Panc1 (cell line): ENCODE measurements around the gene ST6GALNAC1. TPM values are rescaled to one million over a fixed set of nuclear protein-coding genes. Genes with fewer than 3 reads are reported as not detected.

ENCODE experiments used
- ATAC-seq: fragments of 200-7000 bp; cut with Tn5 transposase; 2 replicates; pipeline ENCODE4 v1.9.1; 2020; ENCODE audit warnings: mild to moderate bottlenecking, moderate library complexity
- BruUV-seq: library from RNA; stranded (reverse); fragments of 400-500 nt; replicated peaks from 2 replicates; lab custom pipeline; 2021; lab: Mats Ljungman, UMichigan
- CTCF ChIA-PET: fragments of 300-600 bp; sonication (Branson Sonifier 250); formaldehyde crosslinking; loops from one replicate; lab custom pipeline; 2022; ENCODE audit warnings: antibody characterized with exemption; lab: Charles Lee
- POLR2A ChIA-PET: fragments of 300-600 bp; sonication (Branson Sonifier 250); formaldehyde crosslinking; loops from one replicate; lab custom pipeline; 2022; ENCODE audit warnings: antibody characterized with exemption; lab: Charles Lee
- DNase-seq: peaks from one replicate; pipeline ENCODE4 v3.0.0-alpha.2; 2010; ENCODE audit warnings: low read depth, low spot score
- H3K27ac ChIP-seq: 2 replicates; pipeline ENCODE4 v1.5.1; 2011; ENCODE audit warnings: mild to moderate bottlenecking, low read length, inconsistent platforms
- H3K27me3 ChIP-seq: fragments of 200-500 bp; sonication (Bioruptor generic); 2 replicates; pipeline ENCODE4 v1.6.0; 2014; ENCODE audit warnings: low read length, inconsistent platforms; ENCODE audit not compliant: control insufficient read depth, insufficient read depth
- H3K36me3 ChIP-seq: fragments of 200-500 bp; sonication (Bioruptor generic); 2 replicates; pipeline ENCODE4 v1.5.1; 2014; ENCODE audit warnings: inconsistent platforms, mild to moderate bottlenecking, low read length, moderate library complexity; ENCODE audit not compliant: control insufficient read depth, insufficient read depth
- H3K4me1 ChIP-seq: 2 replicates; pipeline ENCODE4 v1.5.1; 2011; ENCODE audit warnings: inconsistent platforms, mild to moderate bottlenecking, low read length, moderate library complexity; ENCODE audit not compliant: control insufficient read depth, insufficient read depth
- H3K4me3 ChIP-seq, 2 experiments: 2 replicates each; pipeline ENCODE4 v1.5.1; 2011 to 2012; ENCODE audit warnings: low read depth in 2 of 2, low read length in 2 of 2, mild to moderate bottlenecking in 2 of 2, inconsistent platforms in 1 of 2, moderate library complexity in 1 of 2
- H3K9me3 ChIP-seq: fragments of 200-500 bp; sonication (Bioruptor generic); 2 replicates; pipeline ENCODE4 v1.5.1; 2014; ENCODE audit warnings: low read depth, mild to moderate bottlenecking, inconsistent platforms, low read length, moderate library complexity; ENCODE audit not compliant: control insufficient read depth, insufficient read depth
- CTCF ChIP-seq: fragments of 450-650 bp; IDR thresholded peaks from 2 replicates; pipeline ENCODE4 v1.5.1; 2017; ENCODE audit warnings: mild to moderate bottlenecking
- POLR2AphosphoS5 ChIP-seq: IDR thresholded peaks from 2 replicates; pipeline ENCODE4 v1.6.1; 2012; ENCODE audit warnings: mild to moderate bottlenecking, low read depth, low read length, moderate library complexity
- SIN3A ChIP-seq: IDR thresholded peaks from 2 replicates; pipeline ENCODE4 v1.6.1; 2012; ENCODE audit warnings: low read depth, mild to moderate bottlenecking, low read length, moderate library complexity, borderline replicate concordance; ENCODE audit not compliant: insufficient read depth
- TCF7L2 ChIP-seq: IDR thresholded peaks from 2 replicates; pipeline ENCODE4 v1.6.1; 2011; ENCODE audit warnings: mild to moderate bottlenecking, low read depth, low read length, inconsistent platforms
- in situ Hi-C: cut with HindIII; loops from 2 replicates; pipeline ENCODE4 v1.10.0; 2016; ENCODE audit warnings: low sequenced_read_pairs, low pct_unique_long_range_greater_than_20kb
- intact Hi-C: fragments of 100-400 bp; cut with micrococcal nuclease; formaldehyde crosslinking; loops from one replicate; pipeline ENCODE4 v1.10.0; 2022; ENCODE audit not compliant: unreplicated experiment
- total RNA-seq: library from RNA; stranded (reverse); gene quantifications from one replicate; pipeline ENCODE4 v1.2.1, GENCODE V29; 2021; ENCODE audit not compliant: unreplicated experiment
- TF ChIP-seq, protein P1 (sequence below), 2 experiments: IDR thresholded peaks; 2 replicates each; pipeline ENCODE4 v1.6.1; 2011 to 2012; ENCODE audit warnings: low read depth in 2 of 2, control low read depth in 1 of 2, low read length in 1 of 2, mild to moderate bottlenecking in 1 of 2, moderate library complexity in 1 of 2; ENCODE audit not compliant: insufficient read depth in 1 of 2

The ST6GALNAC1 gene
- total RNA-seq, 1 experiment from 2014 or later: 0.15 TPM

- in situ Hi-C loops (no loop called here), intact Hi-C loops (no loop called here)
- POLR2A ChIA-PET: interaction anchor here (0.5 to 0.6 kb wide), 3 partner anchors 89 to 551 kb away, joined by 3 to 6 read pairs (median 4); no protein-coding TSS in a partner anchor
- peak overlapping the region; percentile 82 to 94 for H3K4me3 ChIP-seq
- peak overlapping the region; percentile 93 for H3K27ac ChIP-seq
- BruUV-seq: no TSS peak
- H3K27me3 ChIP-seq: no peaks in the 10 kb centered on the region
- no peak for DNase-seq
- peaks cover 16% of the 10 kb centered on the region for H3K4me1 ChIP-seq
- no peak for TF ChIP-seq TCF7L2
- TF ChIP-seq SIN3A: no peak
- TF ChIP-seq, protein P1, sequence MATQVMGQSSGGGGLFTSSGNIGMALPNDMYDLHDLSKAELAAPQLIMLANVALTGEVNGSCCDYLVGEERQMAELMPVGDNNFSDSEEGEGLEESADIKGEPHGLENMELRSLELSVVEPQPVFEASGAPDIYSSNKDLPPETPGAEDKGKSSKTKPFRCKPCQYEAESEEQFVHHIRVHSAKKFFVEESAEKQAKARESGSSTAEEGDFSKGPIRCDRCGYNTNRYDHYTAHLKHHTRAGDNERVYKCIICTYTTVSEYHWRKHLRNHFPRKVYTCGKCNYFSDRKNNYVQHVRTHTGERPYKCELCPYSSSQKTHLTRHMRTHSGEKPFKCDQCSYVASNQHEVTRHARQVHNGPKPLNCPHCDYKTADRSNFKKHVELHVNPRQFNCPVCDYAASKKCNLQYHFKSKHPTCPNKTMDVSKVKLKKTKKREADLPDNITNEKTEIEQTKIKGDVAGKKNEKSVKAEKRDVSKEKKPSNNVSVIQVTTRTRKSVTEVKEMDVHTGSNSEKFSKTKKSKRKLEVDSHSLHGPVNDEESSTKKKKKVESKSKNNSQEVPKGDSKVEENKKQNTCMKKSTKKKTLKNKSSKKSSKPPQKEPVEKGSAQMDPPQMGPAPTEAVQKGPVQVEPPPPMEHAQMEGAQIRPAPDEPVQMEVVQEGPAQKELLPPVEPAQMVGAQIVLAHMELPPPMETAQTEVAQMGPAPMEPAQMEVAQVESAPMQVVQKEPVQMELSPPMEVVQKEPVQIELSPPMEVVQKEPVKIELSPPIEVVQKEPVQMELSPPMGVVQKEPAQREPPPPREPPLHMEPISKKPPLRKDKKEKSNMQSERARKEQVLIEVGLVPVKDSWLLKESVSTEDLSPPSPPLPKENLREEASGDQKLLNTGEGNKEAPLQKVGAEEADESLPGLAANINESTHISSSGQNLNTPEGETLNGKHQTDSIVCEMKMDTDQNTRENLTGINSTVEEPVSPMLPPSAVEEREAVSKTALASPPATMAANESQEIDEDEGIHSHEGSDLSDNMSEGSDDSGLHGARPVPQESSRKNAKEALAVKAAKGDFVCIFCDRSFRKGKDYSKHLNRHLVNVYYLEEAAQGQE (IDR thresholded peaks at IDR 0.05; ENCODE audit: insufficient read depth in 1 of 2, low read depth in 2 of 2, low read length in 1 of 2): no peak
- TF ChIP-seq POLR2AphosphoS5: no peak
- TF ChIP-seq CTCF: no peak
- CTCF ChIA-PET: interaction anchor here (0.6 to 1.4 kb wide), 4 partner anchors 11 to 155 kb away, joined by 3 to 13 read pairs (median 5); no protein-coding TSS in a partner anchor
- H3K36me3 ChIP-seq: peaks cover 2% of the 10 kb centered on the region; the same call in 1 of the 2 replicates
- H3K9me3 ChIP-seq: no peaks in the 10 kb centered on the region
- no peak; the same call in 1 of the 2 replicates for ATAC-seq
Observed at GRCh38 chr17:76670718-76671122, 27.2 kb upstream of the ST6GALNAC1 start.

DNA sequence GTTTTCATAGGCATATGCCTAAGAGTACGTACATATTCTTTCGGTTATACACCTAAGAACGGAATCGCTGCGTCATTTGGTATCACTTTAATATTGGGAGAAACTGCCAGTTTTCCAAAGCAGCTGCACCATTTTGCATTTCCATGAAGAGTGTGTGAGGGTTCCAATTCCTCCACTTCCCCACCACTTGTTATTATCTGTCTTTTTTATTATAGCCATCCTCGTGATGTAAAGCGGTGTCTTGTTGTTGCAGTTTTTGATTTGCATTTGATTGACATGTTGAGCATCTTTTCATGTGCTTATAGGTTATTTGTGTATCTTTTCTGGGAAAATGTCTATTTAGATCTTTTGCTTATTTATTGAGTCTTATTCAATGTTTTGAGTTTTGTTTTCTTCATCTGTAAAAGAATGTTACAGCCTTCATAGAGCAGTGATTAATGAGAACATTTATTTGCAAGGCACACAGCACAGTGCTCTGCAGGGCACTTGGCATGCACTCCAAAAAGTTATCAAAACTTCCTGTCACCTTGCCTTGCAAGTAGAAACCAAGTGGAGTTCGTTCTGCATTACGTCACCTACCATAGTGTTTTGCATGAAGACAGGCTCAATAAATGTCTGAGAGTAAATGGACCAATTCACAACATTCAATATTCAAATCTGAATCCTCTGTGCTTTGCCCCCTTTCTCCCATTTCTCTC is 26.6 kb upstream of the ST6GALNAC1 start:
- BruUV-seq: no TSS peak
- no peaks in the 10 kb centered on the region for H3K9me3 ChIP-seq
- H3K27me3 ChIP-seq: no peaks in the 10 kb centered on the region
- H3K36me3 ChIP-seq: peaks cover 2% of the 10 kb centered on the region; the same call in 1 of the 2 replicates
- ATAC-seq (no peak), DNase-seq (no peak)
- CTCF ChIA-PET: no interaction called here
- intact Hi-C loops (no loop called here), in situ Hi-C loops (no loop called here)
- H3K4me3 ChIP-seq: no peak overlapping the region
- no peak for TF ChIP-seq TCF7L2
- no peak for TF ChIP-seq CTCF
- TF ChIP-seq POLR2AphosphoS5: no peak
- TF ChIP-seq SIN3A: no peak
- TF ChIP-seq, protein P1 (IDR thresholded peaks at IDR 0.05; ENCODE audit: insufficient read depth in 1 of 2, low read depth in 2 of 2, low read length in 1 of 2): no peak
- H3K4me1 ChIP-seq: peaks cover 16% of the 10 kb centered on the region
- peak overlapping the region; percentile 93; the same call in 1 of the 2 replicates for H3K27ac ChIP-seq
- POLR2A ChIA-PET: no interaction called here
